ENCODE measurements around the gene SCARF1.

The SCARF1 gene

DNA sequence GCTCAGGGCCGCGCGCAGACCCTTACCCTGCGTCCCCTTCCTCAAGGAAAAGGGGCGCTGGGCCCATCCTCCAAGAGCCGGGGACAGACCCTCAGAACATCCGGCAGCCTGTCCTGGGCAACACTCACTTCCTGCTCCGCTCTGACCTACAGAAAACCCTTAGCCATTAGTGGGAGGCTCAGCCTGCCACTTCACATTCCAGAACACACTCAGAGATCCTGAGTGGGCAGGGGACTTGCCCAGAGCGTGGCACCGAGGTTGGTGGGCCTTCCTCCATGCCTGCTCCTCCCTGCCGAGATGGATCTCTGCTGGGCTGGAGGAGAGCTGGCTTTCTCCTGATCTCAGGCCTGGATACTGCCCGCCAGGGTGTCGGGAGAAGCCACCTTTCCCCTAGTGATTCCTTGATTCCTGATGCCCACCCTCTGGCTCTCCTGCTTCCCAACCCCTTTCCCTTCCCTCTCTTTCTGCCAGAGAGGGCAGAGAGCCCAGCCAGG is 1.5 kb downstream of the SCARF1 start:
- Histone ChIP-seq H3K4me1 (ENCODE audit: low read depth, poor library complexity, severe bottlenecking) (no peaks in the 10 kb centered on the region), H3K36me3 (ENCODE audit: insufficient read depth) (no peaks in the 10 kb centered on the region), H4K20me1 (ENCODE audit: insufficient read depth) (no peaks in the 10 kb centered on the region), H3K9ac (no peak overlapping the region), H3K79me2 (ENCODE audit: insufficient read depth, low read depth) (no peaks in the 10 kb centered on the region), H3K4me3 (IDR thresholded peaks at IDR 0.05; ENCODE audit: insufficient read depth, low read depth, low read length) (no peak overlapping the region), H3K27me3 (ENCODE audit: insufficient read depth, low read depth) (no peaks in the 10 kb centered on the region), H2AFZ (ENCODE audit: low read depth) (no peak overlapping the region), H3K27ac (no peak overlapping the region), H3K4me2 (no peak overlapping the region)
- no peak for TF ChIP-seq CTCF (conservative IDR thresholded peaks at IDR 0.05; ENCODE audit: low read depth, low read length)

DNA sequence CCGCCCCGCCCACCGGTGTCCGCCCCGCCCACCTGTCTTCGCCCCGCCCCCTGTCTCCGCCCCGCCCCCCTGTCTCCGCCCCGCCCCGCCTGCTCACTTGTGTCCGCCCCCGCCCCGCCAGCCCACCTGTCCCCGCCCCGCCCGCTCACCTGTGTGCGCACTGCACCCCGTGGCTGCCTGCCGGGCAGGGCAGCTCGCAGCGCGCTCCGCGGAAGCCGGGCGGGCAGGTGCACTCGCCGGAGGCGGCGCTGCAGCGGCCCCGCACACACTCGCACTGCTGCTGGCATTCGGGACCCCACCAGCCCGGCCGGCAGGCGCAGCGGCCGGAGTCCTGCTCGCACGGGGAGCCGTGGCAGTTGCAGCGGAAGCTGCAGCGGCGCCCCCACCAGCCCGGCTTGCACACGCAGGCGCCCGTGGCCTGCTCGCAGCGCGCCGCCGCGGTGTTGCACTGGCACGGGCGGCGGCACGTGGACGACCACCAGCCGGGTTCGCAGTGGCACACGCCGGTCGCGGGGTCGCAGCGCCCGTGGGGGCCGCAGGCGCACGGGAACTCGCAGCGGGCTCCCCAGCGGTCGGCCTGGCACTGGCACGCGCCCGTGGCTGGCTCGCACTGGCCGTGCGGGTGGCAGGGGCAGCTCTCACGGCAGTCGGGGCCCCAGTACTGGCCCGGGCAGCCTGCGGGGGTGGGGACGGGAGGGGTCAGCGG is 2.1 kb downstream of the SCARF1 start:
- no peaks in the 10 kb centered on the region for H3K4me1 ChIP-seq (ENCODE audit: low read depth, poor library complexity, severe bottlenecking)
- no peaks in the 10 kb centered on the region for H3K79me2 ChIP-seq (ENCODE audit: insufficient read depth, low read depth)
- H3K4me2 ChIP-seq = no peak overlapping the region
- no peak overlapping the region for H3K9ac ChIP-seq
- no peaks in the 10 kb centered on the region for H3K36me3 ChIP-seq (ENCODE audit: insufficient read depth)
- no peaks in the 10 kb centered on the region for H3K27me3 ChIP-seq (ENCODE audit: insufficient read depth, low read depth)
- H2AFZ ChIP-seq (ENCODE audit: low read depth) = no peak overlapping the region
- TF ChIP-seq CTCF (conservative IDR thresholded peaks at IDR 0.05; ENCODE audit: low read depth, low read length) = no peak
- no peak overlapping the region for H3K4me3 ChIP-seq (IDR thresholded peaks at IDR 0.05; ENCODE audit: insufficient read depth, low read depth, low read length)
- H3K27ac ChIP-seq = no peak overlapping the region
- H4K20me1 ChIP-seq (ENCODE audit: insufficient read depth) = no peaks in the 10 kb centered on the region

DNA sequence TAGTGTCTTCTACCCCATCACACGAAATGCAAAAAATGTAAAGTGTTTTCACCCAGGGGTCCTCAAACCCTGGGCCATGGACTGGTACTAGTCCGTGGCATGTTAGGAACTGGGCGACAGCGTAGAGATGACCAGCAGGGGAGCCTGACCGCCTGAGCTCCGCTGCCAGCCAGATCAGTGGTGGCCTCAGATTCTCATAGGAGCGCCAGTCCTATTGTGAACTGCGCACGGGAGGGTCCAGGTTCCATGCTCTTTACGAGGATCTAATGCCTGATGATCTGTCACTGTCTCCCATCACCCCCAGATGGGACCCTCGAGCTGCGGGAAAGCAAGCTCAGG is 4.5 kb downstream of the SCARF1 start:
- H3K27ac ChIP-seq = no peak overlapping the region
- H3K36me3 ChIP-seq (ENCODE audit: insufficient read depth) = no peaks in the 10 kb centered on the region
- no peak overlapping the region for H3K9ac ChIP-seq

GRCh38 chr17:1640329-1641064 is 5.0 kb downstream of the SCARF1 start:
- no peaks in the 10 kb centered on the region for H3K36me3 ChIP-seq (ENCODE audit: insufficient read depth)
- H3K9ac ChIP-seq = no peak overlapping the region
- H3K4me2 ChIP-seq = no peak overlapping the region
- H3K79me2 ChIP-seq (ENCODE audit: insufficient read depth, low read depth) = no peaks in the 10 kb centered on the region
- no peak for TF ChIP-seq CTCF (conservative IDR thresholded peaks at IDR 0.05; ENCODE audit: low read depth, low read length)
- no peaks in the 10 kb centered on the region for H3K27me3 ChIP-seq (ENCODE audit: insufficient read depth, low read depth)
- no peak overlapping the region for H2AFZ ChIP-seq (ENCODE audit: low read depth)
- no peaks in the 10 kb centered on the region for H3K4me1 ChIP-seq (ENCODE audit: low read depth, poor library complexity, severe bottlenecking)
- no peaks in the 10 kb centered on the region for H4K20me1 ChIP-seq (ENCODE audit: insufficient read depth)
- no peak overlapping the region for H3K27ac ChIP-seq
- no peak overlapping the region for H3K4me3 ChIP-seq (IDR thresholded peaks at IDR 0.05; ENCODE audit: insufficient read depth, low read depth, low read length)

More for the DNA sequence above, 4.5 kb downstream of the SCARF1 start:
- Histone ChIP-seq H3K4me2 (no peak overlapping the region), H3K27me3 (ENCODE audit: insufficient read depth, low read depth) (no peaks in the 10 kb centered on the region), H2AFZ (ENCODE audit: low read depth) (no peak overlapping the region), H3K4me3 (IDR thresholded peaks at IDR 0.05; ENCODE audit: insufficient read depth, low read depth, low read length) (no peak overlapping the region), H4K20me1 (ENCODE audit: insufficient read depth) (no peaks in the 10 kb centered on the region), H3K79me2 (ENCODE audit: insufficient read depth, low read depth) (no peaks in the 10 kb centered on the region), H3K4me1 (ENCODE audit: low read depth, poor library complexity, severe bottlenecking) (no peaks in the 10 kb centered on the region)
- TF ChIP-seq CTCF (conservative IDR thresholded peaks at IDR 0.05; ENCODE audit: low read depth, low read length) = no peak

Measured in KMS-11 (cell line).